Glomerular visceral epithelial cell (primary cell): ENCODE data around the gene MED10.

Source experiments
- DNase-seq: peaks from one replicate; pipeline ENCODE4 v3.0.0-alpha.2; 2016; ENCODE audit errors: extremely low spot score

Gene MED10

DNA sequence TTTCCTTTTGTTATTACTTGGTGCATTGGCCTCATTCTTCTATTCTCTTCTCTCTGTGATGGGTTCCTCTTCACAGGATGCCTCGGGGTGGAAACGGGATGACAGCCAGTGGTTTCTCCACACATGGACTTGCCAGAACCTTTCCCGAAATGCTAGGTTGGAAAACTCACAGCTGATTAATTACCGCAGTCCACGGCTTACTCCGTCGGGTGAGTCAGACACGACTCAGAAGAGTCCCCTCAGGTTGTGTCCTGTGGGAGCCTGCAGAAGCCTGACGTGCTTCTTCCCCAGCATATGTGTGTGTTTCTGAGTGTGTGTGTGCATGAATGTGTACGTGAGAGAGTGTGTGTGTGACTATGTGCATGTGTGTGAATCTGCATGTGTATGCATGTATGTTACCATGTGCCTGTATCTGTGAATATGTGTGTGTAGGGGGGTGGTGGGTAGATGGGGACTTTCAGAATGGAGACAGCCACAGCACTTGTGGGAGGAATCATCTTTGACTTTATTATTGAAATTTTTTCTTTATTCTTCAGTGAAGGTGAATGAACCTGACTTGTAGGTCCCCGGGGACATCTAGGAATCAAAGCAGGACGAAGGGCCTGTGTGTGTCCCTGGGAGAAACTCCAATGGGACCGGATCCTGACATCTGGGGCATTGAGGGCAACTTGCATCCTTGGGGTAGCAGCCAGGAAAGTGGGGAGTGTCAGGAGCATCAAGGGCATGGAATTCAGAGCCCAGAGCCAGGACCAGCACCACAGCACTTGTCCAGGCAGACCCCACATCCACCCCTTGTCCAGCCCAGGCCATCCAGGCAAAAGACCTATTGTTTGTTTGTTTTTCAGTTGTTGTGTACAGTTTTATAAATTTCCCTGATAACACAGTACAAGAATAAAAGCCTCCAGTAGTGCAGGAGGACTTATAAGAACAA, 21.9 kb upstream of the MED10 start:
- peak; percentile 49 for DNase-seq

DNA sequence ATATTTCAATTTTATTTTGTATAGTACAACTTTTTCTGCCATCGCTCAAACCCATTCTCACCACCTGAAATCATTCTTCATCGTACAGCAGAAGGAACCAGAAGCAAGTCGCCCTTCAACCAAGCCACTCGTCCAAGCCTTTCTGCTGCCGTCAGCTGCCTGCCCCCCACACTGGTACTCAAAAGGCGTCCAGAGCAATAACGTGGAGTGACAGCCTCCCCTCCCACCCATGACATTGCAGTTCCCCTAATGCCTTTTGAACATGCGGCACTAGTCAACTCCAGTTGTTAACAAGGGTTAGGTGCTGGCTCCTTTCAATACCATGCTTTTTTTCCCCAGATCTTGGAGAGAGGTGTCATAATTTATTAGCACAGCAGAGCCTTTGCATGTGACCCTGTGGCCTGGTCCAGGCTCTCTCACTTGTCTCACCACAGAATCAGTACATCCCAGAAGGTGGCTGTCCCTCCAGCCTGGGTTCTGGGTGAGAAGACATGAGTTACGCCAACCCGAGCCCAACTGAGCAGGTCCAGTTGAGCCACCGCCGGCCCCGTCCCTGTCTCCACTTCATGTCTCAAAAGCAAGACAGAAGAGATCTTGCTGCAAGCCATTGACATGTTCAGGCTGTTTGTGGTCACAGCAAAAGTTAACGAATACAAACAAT, 20.4 kb upstream of the MED10 start:
- no peak for DNase-seq

DNA sequence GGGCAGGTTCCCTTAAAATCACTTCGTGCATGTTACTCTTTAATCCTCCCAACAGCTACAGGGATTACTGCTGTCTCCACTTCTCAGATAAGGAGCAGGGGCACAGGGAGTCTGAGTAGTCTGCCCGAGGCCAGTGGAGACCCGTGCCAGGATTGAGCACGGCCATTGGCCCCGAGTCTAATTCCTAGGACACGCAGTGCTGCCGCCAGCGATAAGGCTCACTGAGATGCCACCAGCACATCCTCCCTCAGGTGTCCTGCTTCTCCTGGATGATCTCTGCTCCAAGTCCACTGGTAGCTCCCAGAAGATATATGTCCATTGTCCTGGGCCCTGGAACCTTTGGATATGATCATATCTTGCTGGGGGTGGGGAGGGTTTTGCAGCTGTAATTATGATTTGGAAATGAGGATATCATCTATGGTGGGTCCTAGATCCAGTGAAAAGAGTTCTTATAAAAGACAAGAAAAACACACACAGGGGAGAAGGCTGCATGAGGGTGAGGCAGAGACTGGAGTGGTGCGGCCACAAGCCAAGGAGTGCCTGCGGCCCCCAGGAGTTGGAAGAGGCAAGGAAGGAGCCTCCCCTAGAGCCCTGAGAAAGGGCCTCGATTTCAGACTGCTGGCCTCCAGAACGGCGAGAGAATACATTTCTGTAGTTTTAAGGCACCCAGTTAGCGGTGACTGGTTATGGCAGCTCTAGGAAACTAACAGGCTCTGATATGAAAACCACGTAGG, 19.4 kb upstream of the MED10 start:
- no peak for DNase-seq

DNA sequence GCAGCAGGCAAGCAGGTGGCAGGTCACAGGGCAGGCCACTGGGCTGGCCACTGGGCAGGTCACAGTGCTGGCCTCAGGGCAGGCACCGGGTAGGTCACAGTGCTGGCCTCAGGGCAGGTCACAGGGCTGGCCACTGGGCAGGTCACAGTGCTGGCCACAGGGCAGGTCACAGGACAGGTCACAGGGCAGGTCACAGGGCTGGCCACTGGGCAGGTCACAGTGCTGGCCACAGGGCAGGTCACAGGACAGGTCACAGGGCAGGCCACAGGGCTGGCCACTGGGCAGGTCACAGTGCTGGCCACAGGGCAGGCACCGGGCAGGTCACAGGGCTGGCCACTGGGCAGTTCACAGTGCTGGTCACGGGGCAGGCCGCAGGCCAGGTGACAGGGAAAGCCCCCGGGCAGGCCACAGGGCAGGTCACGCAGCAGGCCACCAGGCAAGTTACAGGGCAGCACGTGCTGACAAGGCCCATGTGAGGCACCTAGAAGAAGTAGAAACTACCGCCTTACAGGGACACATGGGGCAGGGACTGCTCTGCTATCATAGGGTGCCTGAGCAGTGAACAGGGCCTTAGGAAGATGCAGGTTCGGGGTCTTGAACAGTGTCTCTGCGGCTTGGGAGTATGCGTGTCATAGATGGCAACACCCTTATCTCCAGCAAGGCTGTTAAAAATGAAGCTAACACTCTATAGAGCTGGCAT, 18.6 kb upstream of the MED10 start:
- DNase-seq, result no peak

DNA sequence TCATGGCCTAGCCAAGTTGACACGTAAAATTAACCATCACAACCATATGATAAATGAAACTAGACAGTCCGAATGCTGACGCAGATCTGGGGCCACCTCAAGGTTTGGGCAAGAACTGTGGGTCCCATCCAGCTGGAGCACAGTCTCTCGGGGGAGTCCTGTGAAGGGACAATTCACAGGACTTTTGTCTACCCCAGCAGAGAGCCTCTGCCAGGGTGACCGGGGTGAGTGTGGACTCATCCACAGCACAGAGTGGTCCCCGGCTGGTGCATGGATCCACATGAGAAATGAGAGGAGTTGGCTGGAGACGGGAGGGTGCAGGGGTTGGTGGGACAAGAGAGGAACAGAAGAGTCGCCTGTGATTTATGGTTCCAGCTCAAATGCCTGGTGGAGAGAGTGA, 17.7 kb upstream of the MED10 start:
- no peak for DNase-seq

DNA sequence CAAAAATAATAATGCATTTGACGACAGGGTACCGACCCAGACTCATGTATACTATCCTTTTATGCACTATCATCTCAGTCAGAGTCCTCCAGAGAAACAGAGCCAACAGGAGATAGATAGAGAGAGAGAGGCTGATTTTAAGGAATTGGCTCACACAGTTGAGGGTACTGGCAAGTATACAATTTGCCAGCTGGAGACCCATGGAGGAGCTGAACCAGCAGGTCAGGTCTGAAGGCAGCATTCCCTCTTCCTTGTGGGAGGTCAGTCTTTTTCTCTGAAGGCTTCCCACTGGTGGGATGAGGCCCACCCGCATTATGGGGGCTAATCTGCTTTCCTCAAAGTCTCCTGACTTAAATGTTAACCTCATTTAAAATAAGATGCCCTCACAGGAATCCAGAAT, 17.3 kb upstream of the MED10 start:
- no peak for DNase-seq

DNA sequence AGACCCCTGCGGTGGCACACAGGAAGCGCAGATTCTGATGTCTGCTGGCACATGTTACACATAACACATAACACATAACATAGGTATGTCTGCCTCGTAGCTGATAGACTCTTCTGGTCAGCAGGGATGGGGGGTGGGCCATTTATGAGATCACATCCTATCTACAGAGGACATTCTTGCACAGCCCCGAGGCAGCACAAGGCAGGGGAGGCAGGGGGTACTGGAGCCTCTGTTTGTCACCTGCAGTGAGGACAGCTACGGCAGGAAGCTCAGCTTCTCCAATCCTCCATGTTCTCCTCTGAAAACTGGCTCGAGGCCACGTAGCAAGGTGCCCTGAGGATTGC, 16.7 kb upstream of the MED10 start:
- no peak for DNase-seq

DNA sequence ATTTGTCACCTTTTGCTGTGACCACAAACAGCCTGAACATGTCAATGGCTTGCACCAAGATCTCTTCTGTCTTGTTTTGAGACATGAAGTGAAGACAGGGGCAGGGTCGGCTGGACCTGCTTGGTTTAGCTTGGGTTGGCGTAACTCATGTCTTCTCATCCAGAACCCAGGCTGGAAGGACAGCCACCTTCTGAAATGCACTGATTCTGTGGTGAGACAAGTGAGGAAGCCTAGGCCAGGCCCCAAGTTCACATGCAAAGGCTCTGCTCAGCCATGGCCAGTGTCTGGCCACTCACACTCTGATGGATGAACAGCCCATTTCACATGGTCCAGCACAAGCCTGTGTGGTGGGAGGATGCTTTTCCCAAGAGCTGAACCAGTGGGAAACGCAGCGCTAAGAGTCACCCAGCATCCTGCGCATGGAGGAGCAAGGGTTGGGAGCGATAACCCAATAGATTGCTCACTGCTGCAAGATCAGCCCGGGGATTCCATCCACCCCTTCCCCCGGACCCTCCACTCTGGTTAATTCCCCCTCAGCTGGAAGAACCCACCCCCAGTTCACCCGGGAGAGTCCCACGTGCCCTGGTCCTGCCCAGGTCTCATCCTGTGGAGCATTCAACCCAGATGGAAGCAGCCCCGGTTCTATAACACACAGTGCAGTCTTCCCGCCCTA, 16.2 kb upstream of the MED10 start:
- DNase-seq, result no peak

DNA sequence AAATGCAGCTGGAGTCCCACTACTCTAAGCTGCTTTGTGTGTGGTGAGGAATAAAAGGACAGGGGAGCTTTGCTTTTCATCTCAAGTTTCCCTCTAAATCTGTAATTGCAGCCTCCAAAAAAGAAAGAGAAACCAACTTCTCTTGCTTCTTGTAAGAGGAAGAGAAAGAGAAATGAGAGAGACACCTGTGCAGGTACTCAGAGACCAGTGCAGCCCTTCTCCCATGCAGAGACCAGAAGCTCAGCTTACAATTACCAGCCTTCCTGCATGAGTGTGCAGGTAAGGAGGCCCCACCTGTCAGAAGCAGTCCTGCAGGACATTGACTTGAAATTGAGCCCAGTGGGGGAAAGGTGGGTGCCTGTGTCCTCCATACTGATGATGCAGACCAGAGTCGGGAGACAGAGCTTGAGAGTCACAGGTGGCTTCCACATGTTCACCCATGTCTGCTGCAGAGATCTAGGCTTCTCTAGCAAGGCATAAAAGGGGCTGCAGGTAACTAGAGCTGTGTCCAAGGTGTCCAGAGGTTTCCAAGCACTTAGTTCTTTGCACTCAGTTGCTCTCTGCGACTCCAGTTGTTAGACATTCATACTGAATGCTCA, 15.3 kb upstream of the MED10 start:
- DNase-seq, result no peak

DNA sequence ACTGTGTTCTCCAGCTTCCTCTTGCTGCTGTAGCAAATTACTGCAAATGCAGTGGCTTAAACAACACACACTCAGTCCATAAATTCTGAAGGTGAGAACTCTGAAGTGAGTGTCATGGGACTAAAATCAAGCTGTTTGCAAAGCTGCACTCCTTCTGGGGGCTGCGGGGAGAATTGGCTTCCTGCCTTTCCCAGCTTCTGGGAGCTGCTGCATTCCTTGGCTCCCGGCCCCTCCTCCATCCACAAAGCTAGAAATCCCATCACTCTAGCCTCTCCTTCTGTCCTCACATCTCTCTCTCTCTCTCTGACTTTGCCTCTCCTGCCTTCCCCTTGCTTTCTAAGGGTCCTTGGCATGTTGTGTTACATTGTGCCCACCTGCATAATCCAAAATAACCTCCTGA, 14.2 kb upstream of the MED10 start:
- no peak for DNase-seq

DNA sequence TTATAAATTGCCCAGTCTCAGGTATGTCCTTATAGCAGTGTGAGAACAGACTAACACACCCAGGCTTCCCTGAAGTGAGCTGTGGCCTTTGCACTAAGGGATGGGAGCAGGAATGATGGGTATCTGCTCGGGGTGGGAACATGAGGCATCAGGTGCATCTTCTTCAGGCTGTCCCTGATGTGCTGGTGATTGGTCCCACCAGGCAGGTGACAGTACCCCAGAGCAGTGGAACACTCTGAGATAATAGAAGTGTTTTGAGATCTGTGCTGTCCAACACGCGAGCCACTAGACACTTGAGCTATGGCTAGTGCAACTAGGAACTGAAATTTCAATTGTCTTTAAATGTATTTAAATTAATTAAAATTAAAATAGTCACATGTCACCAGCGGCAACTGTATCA, 12.8 kb upstream of the MED10 start:
- DNase-seq, result no peak

DNA sequence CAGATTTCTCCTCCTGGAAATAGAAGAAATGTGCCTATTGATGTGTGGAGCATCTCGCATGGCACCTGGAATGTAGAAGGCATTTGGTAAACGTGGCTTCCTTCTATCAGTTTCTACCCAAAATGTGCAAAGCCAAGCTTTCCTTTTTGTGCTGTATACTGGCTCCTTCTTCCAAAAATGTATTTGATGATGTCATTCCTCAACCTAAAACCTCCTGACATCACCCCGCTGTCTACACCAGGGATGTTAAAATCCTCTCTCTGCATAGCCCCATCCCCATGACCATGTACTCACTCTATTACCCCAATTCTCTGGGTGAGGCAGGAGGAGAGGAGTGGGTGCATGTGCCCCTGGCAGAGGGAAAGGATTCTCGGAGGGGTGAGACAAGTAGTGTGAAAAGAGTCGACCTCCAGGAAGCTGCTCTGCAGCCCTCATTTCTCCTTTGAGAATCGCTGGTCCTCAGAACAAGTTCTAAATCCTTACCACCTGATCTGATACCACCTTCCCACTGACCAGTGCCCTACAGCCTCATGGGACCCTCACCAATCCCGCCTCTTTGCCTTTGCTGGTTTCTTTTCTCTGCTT, 11.7 kb upstream of the MED10 start:
- DNase-seq, result no peak

DNA sequence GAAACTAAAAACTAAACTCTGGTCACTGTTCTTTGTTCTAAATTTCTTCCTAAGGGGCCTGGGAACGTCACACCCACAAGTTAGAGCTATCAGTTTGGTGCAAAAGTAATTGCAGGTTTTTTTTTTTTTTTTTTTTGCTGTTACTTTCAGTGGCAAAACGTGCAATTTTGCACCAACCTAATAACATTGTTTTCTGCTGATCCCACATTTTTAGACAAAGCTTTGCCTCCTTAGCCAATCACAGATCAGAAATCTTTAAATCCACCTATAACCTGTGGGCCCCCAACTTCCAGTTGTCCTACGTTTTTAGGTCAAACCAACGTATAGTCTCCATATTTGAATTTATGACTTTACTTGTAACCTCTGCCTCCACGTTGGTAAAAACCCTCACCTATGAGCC, 11.1 kb upstream of the MED10 start:
- DNase-seq, result no peak

DNA sequence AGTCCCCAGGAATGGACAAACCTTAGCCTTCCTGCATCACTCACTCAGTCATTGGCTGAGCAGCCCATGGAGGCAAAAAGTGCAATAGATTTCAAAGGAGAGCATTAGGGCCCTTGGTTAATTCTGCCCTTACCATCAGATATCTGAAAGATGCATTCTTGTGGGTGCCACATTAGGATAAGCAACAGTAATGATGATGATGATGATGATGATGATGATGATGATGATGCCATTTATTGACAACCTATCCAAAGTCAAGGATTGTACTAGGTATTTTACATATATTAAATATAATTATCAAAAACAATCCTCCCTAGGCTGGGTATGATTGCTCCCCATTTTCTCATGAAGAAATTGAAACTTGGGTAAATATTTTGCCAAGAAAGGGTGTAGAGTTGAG, 9.6 kb upstream of the MED10 start:
- DNase-seq, result no peak

DNA sequence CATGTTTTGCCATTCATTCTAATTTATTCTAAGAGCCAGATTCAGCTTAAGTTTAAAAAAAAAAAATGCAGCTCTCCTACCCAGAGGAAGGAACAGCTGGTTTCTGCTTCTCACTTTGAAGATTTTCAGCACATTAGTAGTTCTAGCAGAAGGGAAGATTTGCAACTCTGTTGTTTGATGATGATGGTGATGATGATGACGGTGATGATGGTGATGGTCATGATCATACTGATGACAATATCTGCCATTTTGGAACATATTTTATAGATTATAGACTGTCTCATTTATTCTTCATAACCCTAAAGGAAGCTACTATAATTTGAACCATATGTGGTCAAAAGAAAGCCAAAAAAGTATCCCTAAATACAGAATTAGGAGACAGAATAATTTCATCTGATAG, 7.9 kb upstream of the MED10 start:
- DNase-seq, result no peak

DNA sequence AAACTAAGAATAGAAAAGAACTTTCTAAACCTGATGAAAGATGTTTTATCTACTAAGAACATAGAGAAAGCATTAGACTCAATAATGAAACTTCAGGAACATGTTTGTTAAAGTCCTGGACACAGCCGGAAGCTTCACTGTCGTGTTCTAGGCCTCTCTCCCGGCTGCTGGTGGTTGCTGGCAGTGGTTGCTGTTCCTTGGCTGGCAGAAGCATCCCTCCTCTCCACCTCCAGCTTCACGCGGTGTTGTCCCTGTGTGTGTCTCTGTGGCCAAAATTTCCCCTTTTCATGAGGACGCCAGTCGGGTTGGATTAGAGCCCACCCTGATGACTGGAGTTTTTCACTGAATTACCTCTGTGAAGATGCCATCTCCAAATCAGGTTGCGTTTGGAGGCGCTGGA, 6.5 kb upstream of the MED10 start:
- no peak for DNase-seq

DNA sequence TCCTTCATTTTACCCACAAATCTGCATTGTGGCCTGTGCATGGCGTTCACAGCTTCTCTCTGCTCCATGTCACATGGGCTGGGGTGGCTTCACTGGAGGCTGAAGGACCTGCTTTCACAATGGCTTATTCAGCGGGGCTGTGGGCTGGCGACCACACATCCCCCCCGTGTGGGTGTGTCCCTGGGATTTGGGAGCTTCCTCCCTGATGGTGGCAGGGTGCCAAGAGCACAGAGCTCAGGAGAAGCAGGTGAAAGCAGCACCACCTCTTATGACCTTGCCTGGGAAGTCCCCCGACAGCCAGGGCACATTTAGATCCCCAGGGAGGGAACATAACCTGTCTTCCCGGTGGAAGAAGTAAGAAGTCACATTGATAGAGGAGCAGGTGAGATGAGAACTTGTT, 5.0 kb upstream of the MED10 start:
- DNase-seq, result no peak

DNA sequence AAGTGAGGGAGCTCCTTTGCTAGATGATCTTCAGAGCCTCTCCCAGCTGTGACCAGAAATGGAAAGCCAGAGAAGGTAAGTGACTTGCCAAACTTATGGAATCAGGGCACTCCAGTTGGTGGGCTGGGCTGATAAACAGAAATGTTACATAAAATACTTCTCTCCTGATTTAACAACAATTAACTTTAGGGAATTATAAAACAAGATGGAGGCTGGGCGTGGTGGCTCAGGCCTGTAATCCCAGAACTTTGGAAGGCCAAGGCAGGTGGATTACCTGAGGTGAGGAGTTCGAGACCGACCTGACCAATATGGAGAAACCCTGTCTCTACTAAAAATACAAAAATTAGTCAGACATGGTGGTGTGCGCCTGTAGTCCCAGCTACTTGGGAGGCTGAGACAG, 899 bp upstream of the MED10 start:
- no peak for DNase-seq

DNA sequence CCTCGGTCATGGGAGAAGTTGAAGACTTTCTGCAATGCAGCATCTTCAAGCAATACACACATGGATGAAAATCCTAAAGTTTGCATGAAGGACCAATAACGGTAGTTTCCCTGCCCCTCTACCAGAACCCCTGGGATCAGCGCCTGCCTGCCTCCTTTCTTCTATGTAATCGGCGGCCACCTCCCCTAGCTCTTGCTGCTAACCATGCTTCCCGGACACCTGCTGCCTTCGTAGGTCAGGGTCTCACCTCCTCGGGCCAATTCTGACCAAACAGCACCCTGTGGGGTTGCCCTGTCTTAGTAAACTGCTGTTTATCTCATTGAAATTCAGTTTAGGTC, 388 bp upstream of the MED10 start:
- DNase-seq, result no peak

DNA sequence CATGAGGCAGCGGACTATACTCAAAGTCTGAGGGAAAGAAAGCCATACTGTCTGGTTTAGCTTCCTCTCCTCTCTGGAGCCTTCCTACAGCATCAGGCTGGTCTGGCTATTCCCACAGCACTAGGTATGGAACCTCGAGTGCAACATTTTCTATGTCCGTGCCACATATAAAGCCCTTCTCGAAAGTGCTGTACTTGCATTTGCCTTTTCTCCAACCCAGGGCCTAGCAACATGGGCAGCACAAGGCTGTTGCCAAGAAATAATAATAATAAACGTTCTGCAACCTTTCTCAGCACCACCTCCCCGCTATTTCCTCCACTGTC, 804 bp downstream of the MED10 start:
- DNase-seq, result peak; percentile 16

DNA sequence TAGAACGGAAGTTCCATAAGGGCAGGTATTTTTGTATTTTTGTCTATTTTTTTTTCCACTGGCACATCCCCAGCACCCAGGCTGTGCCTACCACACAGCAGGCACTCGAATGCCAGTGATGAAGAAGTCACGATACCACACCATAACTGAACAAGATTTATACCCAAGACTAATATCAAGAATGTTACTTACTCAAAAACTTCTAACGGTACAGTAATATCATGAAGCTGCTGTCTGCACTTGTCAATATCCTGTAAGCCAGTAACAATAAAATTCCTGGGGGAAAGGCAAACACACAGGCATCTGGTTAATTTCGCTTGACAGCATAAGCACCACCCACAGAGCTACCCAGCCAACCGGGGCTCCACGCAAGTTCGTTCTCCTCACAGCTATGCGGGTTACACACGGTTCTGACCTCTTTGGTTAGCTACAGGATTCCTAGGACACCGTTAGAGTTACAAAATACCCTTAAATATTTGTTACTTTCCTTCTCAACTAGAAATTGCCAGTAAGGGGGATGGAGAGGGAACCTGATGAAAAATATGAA, 1.3 kb downstream of the MED10 start:
- no peak for DNase-seq
